Vagina (tissue), 2 donors: ENCODE data around the gene ZNF239. TPM values are rescaled to one million over a fixed set of nuclear protein-coding genes. Genes with fewer than 3 reads are reported as not detected.
"Not testable (repeated sequence)": the region's sequence is repeated elsewhere in the genome, so short reads cannot be mapped to it uniquely, and the experiment has no call there.

Source experiments
- DNase-seq, 2 donors: peaks; one replicate each; pipeline ENCODE4 v3.0.0-alpha.2; 2017; ENCODE audit errors: extremely low spot score in 2 of 2
- H3K27ac ChIP-seq: fragments of 200-600 bp; sonication (generic); one replicate; pipeline ENCODE4 v1.5.1; 2019
- H3K27me3 ChIP-seq: fragments of 200-600 bp; sonication (generic); one replicate; pipeline ENCODE4 v1.5.1; 2019
- H3K36me3 ChIP-seq, 2 donors: fragments of 200-600 bp; sonication (generic); one replicate each; pipeline ENCODE4 v1.5.1; 2017 to 2019
- H3K4me1 ChIP-seq: fragments of 200-600 bp; sonication (generic); one replicate; pipeline ENCODE4 v1.5.1; 2019
- H3K4me3 ChIP-seq, 2 donors: fragments of 200-600 bp; sonication (generic); 1 replicate in 1 of 2; 2 replicates in 1 of 2; pipeline ENCODE4 v1.5.1; 2016 to 2019
- H3K9me3 ChIP-seq: fragments of 200-600 bp; sonication (generic); one replicate; pipeline ENCODE4 v1.5.1; 2019
- POLR2A ChIP-seq, 2 donors: fragments of 450-650 bp; IDR thresholded peaks; one replicate each; pipeline ENCODE4 v1.6.1; 2017; ENCODE audit warnings: antibody characterized with exemption in 2 of 2, mild to moderate bottlenecking in 2 of 2, moderate library complexity in 2 of 2
- POLR2AphosphoS5 ChIP-seq, 2 donors: sonication (generic); formaldehyde crosslinking; IDR thresholded peaks; one replicate each; pipeline ENCODE4 v1.9.0; 2017; ENCODE audit warnings: antibody characterized with exemption in 2 of 2, mild to moderate bottlenecking in 2 of 2, low read depth in 1 of 2; ENCODE audit not compliant: insufficient read depth in 1 of 2
- intact Hi-C: fragments of 100-400 bp; cut with DNase I; formaldehyde crosslinking; loops from one replicate; pipeline ENCODE4 v1.15.1; 2023
- total RNA-seq: library from RNA; depleted of rRNA; stranded (reverse); fragments of >200 nt; gene quantifications from one replicate; pipeline ENCODE4 v1.2.3, GENCODE V29; 2016
- TF ChIP-seq, protein P1 (sequence below), 3 experiments: fragments of 450-650 bp in 2 of 3; fragments of 200-600 bp in 1 of 3; sonication (generic) in 1 of 3; IDR thresholded peaks; one replicate each; pipeline ENCODE4 v1.5.1; 2017 to 2019; ENCODE audit warnings: antibody characterized with exemption in 3 of 3, mild to moderate bottlenecking in 2 of 3, moderate library complexity in 2 of 3

The ZNF239 gene
- total RNA-seq, 1 donor from 2014 or later: 3.2 TPM

DNA sequence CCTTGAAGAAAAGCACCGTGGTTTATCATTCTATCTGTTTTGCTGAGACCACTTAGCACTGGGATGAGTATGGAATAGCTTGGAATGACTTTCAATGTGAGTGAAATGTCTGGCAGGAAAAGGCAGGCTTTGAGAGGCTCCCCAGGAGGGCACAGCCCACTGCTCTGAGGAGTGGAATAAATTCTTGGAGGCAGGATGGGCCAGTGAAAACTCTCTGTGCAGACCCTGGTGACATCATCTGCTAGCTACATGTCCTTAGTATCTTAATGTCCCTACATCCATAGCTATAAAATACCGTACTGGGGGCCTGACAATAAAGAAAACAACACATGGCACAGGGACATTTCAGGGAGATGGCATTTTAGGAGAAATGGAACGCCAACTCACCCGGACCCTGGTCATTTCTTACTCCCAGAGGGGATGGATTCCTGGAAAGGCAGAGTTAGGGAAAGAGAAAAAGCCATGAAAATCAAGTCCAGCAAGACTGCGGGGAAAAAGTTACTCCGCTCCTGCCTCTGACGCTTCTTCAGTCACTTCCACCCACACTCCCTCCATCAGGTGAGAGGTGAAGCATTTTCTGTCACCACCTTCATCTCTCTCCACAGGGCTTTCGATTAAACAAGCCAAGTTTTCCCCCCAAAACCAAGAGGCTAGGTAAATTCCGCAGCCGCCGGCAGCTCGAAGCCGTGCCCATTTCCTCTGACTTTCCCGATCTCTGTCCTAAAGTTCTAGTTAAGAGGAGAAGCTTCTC lies 991 bp downstream of the ZNF239 start:
- Histone ChIP-seq H3K27me3 (no peaks in the 10 kb centered on the region), H3K4me1 (peaks cover 11% of the 10 kb centered on the region), H3K27ac (peak overlapping the region; percentile 61), H3K9me3 (no peaks in the 10 kb centered on the region), H3K36me3 (no peaks in the 10 kb centered on the region), H3K4me3 (peak overlapping the region; percentile 46 to 60)
- intact Hi-C loops: no loop called here
- no peak for DNase-seq
- TF ChIP-seq POLR2A (IDR thresholded peaks at IDR 0.05) (no peak), POLR2AphosphoS5 (IDR thresholded peaks at IDR 0.05; ENCODE audit: insufficient read depth in 1 of 2, low read depth in 1 of 2) (no peak)
- TF ChIP-seq, protein P1, sequence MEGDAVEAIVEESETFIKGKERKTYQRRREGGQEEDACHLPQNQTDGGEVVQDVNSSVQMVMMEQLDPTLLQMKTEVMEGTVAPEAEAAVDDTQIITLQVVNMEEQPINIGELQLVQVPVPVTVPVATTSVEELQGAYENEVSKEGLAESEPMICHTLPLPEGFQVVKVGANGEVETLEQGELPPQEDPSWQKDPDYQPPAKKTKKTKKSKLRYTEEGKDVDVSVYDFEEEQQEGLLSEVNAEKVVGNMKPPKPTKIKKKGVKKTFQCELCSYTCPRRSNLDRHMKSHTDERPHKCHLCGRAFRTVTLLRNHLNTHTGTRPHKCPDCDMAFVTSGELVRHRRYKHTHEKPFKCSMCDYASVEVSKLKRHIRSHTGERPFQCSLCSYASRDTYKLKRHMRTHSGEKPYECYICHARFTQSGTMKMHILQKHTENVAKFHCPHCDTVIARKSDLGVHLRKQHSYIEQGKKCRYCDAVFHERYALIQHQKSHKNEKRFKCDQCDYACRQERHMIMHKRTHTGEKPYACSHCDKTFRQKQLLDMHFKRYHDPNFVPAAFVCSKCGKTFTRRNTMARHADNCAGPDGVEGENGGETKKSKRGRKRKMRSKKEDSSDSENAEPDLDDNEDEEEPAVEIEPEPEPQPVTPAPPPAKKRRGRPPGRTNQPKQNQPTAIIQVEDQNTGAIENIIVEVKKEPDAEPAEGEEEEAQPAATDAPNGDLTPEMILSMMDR (IDR thresholded peaks at IDR 0.05): no peak

DNA sequence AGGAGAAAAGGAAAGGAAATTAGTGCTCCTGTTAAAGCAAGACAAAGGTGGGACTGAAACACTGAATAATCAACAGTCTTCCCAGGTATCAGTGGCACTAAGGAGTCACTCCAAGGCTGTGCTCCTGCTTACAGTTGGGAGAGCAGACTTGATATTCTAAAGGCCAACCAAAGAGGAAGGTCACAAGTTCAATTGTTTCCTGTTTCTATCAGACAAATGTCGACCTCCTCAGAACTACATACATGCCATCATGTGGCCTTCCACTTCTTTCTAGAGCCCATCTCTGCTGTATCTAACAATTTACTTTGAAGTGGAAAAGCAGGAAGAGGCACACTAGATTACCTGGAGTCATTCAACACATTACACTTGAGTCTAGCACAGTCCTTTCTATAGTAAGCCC lies 3.4 kb downstream of the ZNF239 start:
- Histone ChIP-seq H3K27me3 (no peaks in the 10 kb centered on the region), H3K27ac (no peak overlapping the region), H3K4me1 (peaks cover 11% of the 10 kb centered on the region), H3K36me3 (peaks cover 0 to 3% of the 10 kb centered on the region in 2 donors), H3K4me3 (no peak overlapping the region), H3K9me3 (no peaks in the 10 kb centered on the region)
- no peak for DNase-seq
- TF ChIP-seq, protein P1 (IDR thresholded peaks at IDR 0.05): no peak
- TF ChIP-seq POLR2A (IDR thresholded peaks at IDR 0.05) (no peak), POLR2AphosphoS5 (IDR thresholded peaks at IDR 0.05; ENCODE audit: insufficient read depth in 1 of 2, low read depth in 1 of 2) (no peak)
- intact Hi-C loops: no loop called here

DNA sequence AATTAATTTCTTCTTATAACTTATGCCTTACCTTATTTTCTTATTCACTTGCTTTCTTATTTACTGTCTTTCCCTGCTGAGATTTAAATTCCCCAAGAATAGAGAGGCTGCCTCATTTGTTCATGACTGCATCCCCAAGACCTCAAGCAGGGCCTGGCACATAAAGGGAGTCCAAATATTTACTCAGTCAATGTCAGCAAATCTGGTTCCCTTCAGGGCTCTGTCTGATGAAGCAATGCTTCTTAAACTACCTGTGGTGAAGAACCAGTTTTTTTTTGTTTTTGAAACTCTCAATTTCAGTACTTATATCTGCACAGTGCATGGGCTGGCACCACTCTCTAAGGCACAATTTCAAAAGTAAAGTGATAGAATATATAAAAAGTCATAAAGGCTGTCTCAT lies 4.7 kb downstream of the ZNF239 start:
- H3K27ac ChIP-seq: no peak overlapping the region

DNA sequence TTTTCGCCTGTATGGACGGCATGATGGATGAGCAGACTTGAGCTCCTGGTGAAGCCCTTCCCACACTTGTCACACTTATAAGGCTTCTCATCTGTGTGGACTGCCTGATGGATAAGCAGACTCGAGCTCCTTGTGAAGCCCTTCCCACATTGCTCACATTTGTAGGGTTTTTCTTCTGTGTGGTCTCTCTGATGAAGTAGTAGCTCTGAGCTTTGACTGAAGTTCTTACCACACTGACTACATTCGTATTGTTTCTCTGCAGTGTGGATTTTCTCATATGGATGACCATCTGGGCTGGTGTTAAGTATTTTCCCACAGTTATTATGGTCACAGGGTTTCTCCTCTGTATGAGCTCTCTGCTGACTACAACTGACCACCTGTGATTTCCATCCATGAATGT lies 17.2 kb downstream of the ZNF239 start:
- no peaks in the 10 kb centered on the region for H3K9me3 ChIP-seq
- intact Hi-C loops: no loop called here
- H3K4me1 ChIP-seq: no peaks in the 10 kb centered on the region
- no peak for DNase-seq
- no peak overlapping the region for H3K27ac ChIP-seq
- no peak for TF ChIP-seq POLR2A (IDR thresholded peaks at IDR 0.05)
- H3K27me3 ChIP-seq: no peaks in the 10 kb centered on the region
- H3K36me3 ChIP-seq: peaks cover 0 to 35% of the 10 kb centered on the region in 2 donors
- no peak overlapping the region for H3K4me3 ChIP-seq

More for the DNA sequence above, 4.7 kb downstream of the ZNF239 start:
- Histone ChIP-seq H3K4me3 (no peak overlapping the region), H3K27me3 (no peaks in the 10 kb centered on the region), H3K36me3 (peaks cover 0 to 3% of the 10 kb centered on the region in 2 donors), H3K9me3 (no peaks in the 10 kb centered on the region), H3K4me1 (peaks cover 11% of the 10 kb centered on the region)
- intact Hi-C loops: no loop called here
- TF ChIP-seq POLR2A (IDR thresholded peaks at IDR 0.05) (no peak), POLR2AphosphoS5 (IDR thresholded peaks at IDR 0.05; ENCODE audit: insufficient read depth in 1 of 2, low read depth in 1 of 2) (no peak)
- TF ChIP-seq, protein P1 (IDR thresholded peaks at IDR 0.05): no peak
- no peak for DNase-seq

DNA sequence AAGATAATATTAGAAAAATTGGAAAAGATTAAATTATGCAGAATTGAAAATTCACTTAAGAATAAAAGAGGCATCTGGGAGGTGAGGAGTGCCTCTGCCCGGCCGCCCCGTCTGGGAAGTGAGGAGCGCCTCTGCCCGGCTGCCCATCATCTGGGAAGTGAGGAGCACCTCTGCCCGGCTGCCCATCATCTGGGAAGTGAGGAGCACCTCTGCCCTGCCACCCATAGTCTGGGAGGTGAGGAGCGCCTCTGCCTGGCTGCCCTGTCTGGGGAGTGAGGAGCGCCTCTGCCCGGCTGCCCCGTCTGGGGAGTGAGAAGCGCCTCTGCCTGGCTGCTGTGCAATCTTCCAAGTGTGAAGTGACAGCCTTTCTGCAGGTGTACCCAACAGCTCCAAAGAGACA lies 30.7 kb downstream of the ZNF239 start:
- H3K4me1 ChIP-seq, H3K4me3 ChIP-seq, H3K27me3 ChIP-seq, H3K36me3 ChIP-seq, intact Hi-C loops, H3K9me3 ChIP-seq, DNase-seq, H3K27ac ChIP-seq: not testable (repeated sequence)

DNA sequence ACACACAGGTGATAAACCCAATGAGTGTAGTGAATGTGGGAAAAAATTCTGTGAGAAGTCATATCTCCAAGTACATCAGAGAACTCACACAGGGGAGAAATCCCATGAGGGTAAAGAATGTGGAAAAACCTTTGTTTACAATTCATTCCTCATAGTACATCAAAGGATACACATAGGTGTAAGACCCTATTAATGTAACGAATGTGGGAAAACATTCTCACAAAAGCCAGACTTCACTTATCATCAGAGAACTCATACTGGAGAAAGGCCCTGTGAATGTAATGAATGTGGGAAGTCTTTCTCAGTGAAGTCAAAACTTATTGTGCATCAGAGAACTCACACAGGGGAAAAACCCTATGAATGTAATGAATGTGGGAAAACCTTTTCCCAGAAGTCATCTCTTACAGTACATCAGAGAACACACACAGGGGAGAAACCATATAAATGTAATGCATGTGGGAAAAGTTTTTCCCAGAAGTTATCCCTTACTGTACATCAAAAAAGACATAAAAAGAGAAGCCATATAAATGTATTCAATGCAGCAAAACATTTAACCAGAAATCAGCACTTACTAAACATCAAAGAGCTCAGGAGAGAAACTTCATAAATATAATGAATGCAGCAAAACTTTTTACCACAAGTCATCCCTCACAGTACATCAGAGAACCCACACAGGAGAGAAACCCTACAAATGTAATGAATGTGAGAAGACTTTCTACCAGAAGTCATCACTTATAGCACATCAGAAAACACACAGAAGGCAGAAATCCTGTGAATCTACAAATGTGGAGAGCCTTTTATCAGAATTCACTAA lies 49.8 kb downstream of the ZNF239 start:
- Histone ChIP-seq H3K27ac (no peak overlapping the region), H3K4me1 (no peaks in the 10 kb centered on the region), H3K27me3 (no peaks in the 10 kb centered on the region), H3K9me3 (peaks cover 24% of the 10 kb centered on the region), H3K4me3 (no peak overlapping the region), H3K36me3 (no peaks in the 10 kb centered on the region)
- no peak for DNase-seq
- TF ChIP-seq, protein P1 (IDR thresholded peaks at IDR 0.05): no peak
- TF ChIP-seq POLR2A (IDR thresholded peaks at IDR 0.05): no peak
- TF ChIP-seq POLR2AphosphoS5 (IDR thresholded peaks at IDR 0.05; ENCODE audit: insufficient read depth in 1 of 2, low read depth in 1 of 2): no peak
- intact Hi-C loops: no loop called here
